Stimulated activated naive CD8-positive, alpha-beta T cell treated with anti-CD3 and anti-CD28 coated beads, Interleukin-15, Interleukin-2, amounts not matched to agents 100 U/mL and 50 U/mL, for 24 hours (primary cell): ENCODE results near the gene KCNAB3.

Source experiments
- ATAC-seq: fragments of 150-1000 bp; cut with Tn5 transposase; one replicate; pipeline ENCODE4 v1.10.0; 2021
- DNase-seq: peaks from one replicate; pipeline ENCODE4 v3.0.0; 2021

Gene KCNAB3

DNA sequence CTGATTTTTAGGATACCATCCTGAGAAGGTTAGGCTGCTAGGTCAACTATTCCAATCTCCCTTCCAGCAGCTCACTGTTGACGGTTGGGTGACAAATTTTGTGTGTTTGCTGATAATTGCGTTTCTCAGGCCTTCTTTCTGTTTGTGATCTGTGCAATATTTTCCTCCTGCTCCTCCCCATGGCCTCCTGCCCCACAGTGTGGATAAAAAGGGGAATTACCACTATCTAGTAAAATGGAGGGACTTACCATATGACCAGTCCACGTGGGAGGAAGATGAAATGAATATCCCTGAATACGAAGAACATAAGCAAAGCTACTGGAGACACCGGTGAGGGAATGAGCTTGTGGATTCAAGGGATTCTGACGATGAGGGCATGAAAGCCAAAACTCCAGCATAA, 31.9 kb downstream of the KCNAB3 start:
- DNase-seq (no peak), ATAC-seq (peak; percentile 73)

DNA sequence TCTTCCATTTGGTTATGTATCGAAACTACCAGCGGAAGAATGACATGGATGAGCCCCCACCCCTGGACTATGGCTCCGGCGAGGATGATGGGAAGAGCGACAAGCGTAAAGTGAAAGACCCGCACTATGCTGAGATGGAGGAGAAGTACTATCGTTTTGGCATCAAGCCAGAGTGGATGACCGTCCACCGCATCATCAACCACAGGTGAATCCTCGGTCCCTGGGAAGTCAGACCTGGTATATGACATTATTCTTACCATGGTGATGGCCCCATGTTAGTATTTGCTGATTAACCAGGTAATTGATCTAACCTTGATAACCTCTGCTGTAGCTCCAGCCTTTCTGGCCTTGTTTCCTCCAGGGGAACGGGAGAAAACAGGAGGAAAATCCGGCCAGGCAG, 32.6 kb downstream of the KCNAB3 start:
- DNase-seq: no peak

DNA sequence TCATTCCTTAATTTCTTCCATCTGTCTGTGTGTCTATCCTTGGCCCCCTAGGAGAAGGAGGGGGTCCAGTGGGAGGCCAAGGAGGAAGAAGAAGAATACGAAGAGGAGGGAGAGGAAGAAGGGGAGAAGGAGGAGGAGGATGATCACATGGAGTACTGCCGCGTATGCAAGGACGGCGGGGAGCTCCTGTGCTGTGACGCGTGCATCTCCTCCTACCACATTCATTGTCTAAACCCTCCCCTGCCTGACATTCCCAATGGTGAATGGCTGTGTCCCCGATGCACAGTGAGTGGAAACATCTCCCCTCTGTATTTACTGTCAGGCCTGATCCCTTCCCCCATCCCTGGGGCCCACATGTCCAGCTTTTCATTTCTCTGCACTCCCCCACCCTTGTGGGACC, 34.8 kb downstream of the KCNAB3 start:
- DNase-seq (no peak), ATAC-seq (no peak)

More for the DNA sequence above, 32.6 kb downstream of the KCNAB3 start:
- no peak for ATAC-seq

DNA sequence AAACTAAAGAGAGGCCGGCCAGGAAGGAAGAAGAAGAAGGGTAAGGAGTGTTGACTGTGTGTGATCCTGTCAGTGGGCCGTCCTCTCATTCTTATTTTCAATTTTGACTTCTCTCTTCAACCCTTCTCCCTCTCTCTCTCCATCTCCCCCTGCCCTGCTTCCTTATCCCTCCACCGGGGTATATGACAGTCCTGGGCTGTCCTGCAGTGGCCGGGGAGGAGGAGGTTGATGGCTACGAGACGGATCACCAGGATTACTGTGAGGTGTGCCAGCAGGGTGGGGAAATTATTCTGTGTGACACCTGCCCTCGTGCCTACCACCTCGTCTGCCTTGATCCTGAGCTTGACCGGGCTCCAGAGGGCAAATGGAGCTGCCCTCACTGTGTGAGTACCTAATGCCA, 35.4 kb downstream of the KCNAB3 start:
- no peak for ATAC-seq
- no peak for DNase-seq

DNA sequence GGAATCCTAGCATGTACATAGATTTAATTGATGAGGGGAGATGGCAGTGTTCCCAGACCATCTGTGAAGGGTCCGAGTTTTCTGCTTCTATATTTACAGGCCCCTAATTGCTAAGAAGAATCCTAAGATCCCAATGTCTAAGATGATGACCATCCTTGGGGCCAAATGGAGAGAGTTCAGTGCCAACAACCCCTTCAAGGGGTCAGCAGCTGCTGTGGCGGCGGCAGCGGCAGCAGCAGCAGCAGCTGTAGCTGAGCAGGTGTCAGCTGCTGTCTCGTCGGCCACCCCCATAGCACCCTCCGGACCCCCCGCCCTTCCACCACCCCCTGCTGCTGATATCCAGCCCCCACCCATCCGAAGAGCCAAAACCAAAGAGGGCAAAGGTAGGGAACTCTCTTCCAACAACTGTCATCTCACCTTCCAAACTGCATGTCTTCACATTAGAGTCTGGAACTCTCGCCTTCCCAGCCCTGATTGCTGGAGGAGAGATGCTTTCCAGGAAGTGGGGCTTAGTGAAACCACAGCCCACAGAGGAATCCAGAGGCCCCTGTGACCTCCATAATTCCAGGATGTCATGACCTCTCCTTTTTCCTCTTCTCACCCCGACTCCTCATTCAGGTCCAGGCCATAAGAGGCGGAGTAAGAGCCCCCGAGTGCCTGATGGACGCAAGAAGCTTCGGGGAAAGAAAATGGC, 36.3 kb downstream of the KCNAB3 start:
- ATAC-seq (no peak), DNase-seq (no peak)

DNA sequence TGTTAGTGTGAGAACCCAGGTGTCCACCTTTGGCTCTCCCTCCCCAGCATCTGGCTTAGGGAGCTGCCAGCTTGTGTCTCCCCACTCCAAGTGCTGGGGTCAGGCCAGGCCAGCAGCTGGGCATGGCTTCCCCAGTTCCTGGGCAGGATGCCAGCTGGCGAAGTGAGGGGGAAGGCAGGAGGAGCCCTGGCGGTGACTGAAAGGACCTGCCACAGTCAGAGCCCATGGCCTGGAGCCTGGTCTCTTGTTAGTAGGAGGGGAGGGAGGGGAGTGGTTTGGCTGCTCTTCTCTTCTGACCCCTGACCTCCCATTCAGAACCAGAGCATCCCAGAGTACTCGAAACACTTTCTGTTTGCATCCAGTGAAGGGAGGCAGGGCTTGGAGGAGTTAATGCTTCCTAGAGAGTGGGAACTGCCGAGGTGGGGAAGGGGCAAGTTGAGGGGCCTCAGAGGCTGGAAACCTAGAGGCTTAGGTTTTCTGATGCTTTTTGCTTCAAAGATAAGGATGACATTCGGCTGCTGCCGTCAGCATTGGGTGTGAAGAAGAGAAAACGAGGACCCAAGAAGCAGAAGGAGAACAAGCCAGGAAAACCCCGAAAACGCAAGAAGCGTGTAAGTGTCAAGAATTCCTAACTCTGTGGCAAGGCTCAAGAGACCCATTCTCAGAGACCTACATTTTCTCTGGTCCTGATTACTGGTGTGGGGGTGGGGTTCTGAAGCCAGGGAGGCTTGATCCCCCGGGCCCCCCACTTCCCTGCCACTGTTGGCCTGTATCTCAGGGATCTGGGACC, 40.3 kb downstream of the KCNAB3 start:
- ATAC-seq: no peak
- DNase-seq: peak; percentile 62

DNA sequence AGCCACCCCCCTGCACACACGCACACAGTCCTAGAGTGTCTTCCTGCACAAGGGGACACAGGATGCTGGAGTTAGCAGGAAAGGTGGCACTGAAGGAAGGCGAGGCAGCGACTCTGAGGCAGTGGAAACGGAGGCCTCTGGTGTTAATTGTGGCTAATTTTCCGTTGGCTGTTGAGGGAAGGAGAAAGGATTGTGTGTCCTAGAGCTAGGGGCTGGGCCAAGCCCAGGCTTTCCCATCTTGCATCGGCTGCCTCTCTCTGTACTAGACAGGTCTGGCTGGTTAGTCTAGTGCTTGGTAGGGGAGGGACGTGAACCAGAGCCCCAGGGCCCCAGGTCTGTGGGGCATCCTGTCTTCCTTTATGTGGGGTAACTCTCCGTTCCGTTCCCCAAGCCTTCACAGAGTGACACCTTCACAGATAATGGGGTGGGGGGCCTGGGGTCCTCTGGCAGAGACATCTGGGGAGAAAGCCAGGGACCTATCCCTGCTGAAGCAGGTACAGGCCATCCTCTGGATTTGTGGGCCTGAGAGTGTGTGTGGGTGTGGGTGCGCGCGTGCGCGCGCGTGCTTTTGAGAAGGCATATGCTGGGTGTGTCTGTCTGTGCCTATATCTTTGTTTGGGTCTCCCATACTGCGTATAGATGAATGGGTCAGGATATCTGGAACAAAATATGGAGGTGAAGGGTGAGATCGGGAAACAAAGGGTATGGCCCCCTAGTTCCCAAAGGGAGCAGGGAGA, 41.3 kb downstream of the KCNAB3 start, which contains the start of gene CHD3:
Gene CHD3 (plus strand): TSS at position 606 of the 737 bp plus-strand sequence. CDS start 212 bp downstream, outside the sequence.
- peak; percentile 66 for DNase-seq
- ATAC-seq: peak; percentile 20

DNA sequence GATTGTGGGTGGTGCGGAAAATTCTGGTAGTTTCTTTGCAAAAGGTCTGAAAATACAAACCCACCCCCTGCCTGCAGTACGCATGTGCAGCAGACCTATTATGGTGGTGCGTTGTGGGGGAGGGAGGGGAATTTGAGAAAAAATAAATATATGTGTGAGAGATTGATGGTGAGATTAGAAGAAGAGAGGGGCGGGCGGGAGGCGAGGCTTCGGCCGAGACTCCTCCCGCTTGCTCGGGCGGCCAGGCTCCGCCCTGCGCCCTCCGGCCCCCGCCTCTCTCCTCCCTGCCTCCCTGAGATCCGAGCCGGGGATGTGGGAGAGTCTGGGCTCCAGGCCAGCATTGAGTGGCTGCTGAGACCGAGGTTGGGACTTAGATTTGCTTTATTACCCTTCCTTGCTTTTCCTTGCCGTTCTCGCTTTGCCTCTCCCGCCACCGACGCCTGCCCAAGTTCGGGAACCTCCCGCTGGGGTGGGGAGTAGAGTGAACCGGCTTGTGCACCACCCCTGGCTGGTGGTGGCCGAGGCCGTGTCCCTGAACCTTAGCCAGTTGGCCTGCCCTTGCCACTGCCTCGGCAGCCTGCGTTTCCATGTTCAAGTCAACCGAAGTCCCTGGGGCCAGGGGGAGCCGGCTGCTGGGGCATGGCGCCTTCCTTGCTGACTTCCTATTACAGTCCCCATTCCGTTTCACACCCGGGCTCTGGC, 42.0 kb downstream of the KCNAB3 start:
- ATAC-seq (peak; percentile 74), DNase-seq (peak; percentile 85)

DNA sequence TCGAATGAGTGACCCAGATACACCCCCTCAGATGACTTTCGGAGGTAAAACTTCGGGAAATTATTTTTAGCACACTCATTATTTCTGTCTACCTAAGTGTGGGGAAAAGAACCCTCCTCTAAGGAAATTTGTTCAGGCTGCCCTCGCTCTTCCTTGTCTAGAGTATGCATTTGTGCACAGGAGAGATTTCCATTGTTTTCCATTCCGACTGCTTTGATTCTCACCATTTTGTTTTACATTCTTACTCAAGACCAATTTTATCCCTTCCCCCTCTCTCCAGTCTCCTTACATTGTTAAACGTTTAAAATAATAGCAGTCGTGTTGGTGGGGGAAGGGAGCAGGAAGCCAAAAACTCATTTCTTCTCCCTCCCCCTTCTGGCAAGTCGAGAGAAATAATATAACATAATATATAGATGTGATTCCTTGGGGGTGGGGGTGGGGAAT, 42.6 kb downstream of the KCNAB3 start:
- DNase-seq (no peak), ATAC-seq (no peak)

DNA sequence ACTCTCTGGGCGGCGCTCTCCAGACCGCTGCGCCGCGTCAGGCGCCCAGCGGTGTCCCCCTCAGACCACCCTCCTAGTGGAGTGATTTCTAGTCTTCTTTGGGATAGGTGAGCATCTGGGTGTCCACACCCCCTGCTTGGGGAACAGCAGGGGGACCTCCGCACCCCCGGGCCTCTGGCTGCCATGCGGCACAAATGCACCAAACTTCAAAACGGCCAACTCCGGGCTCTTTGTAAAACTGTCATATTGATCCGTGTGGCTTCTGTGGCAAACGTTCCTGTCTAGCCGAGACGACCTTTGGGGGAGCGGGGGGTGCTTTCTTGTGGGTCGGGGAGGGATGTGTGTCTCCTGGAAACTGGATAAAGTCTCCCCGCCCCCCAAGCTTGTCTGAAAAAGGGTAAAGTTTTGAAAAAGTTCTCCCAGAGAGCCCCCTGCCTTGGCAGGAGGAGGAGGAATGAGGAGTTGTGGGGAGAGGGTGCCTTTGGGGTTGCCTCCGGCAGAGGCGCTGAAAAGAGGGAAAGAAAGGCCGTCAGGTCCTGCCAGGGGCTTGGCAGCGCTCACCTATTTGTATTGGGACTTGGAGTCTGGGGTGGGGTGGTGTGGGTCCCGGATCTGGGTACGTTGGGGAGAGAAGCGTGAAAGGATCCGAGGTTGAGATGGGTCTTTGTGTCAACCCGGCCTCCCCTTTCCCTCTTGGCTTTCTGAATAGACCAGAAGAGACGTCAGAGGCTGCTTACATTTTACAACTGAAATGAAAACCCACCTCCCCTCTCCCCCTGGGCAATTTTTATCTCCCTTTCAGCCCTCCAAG, 43.2 kb downstream of the KCNAB3 start:
- DNase-seq (peak; percentile 73), ATAC-seq (peak; percentile 7)

DNA sequence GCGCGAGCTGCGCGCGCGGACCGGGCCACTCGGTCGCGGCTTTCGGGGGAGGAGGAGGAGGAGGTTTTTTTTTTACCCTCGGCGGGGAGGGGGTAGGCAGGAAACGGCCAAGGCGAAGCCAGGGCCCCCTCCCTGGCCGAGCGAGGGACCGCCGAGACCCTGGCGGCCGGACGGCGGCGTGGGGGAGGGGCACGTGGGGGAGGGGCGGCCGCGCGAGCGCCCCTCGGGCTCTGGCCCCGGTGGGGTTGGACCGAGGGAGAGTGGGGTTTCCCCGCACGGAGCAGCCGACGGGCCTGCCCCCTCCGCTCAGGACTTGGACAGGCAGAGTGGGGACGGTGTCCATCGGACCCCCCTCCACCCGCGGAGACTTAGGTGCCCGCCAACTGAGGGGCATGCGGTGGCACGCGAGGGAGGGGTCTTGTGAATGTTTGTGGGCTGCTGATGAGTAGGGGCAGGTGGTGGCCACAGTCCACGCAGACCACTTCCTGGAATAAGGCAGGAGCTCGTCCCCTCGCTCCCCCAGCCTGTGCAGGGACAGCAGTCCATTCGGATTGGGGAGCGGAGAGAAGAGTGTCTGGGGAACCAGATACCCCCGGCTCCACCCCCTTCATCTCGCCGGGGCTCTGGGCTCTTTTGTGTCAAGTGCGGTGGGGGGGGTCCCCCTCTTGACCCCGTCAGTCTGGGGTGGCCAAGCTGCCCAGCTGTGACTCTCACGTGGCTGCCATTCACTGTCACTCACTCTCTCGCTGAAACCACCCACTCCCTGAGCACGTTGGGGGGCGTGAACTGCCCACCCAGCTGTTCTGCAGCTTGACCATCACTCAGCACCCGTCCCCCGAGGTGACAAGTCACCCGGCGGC, 44.1 kb downstream of the KCNAB3 start:
- ATAC-seq (peak; percentile 8), DNase-seq (peak; percentile 66)

DNA sequence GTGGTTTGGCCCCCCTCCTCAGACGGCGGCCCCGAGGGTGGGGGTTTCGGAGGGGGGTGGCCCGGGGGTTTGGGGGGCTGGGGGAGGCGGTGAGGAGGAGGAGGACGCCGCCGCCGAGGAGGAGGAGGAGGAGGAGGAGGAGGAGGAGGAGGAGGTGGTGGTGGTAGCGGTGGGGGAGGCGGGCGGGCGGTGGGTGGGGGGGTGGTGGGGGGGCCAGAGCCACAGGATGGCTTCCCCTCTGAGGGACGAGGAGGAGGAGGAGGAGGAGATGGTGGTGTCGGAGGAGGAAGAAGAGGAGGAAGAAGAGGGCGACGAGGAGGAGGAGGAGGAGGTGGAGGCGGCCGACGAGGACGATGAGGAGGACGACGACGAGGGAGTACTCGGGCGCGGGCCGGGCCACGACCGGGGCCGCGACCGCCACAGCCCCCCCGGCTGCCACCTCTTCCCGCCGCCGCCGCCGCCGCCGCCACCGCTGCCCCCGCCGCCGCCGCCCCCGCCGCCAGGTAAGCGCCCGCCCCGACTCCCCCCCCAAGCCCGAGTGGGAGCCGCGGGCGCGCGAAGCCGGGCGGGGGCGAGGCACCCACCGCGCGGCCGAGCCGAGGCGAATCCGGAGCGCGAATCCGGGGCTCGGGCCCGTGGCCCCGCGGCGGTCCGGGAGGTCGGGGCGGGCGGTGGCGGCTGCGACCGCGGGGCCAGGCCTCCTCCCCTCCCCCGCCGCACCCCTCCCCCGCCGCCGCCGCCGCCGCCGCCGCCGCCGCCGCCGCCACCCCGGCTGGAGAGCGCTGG, 44.9 kb downstream of the KCNAB3 start:
- no peak for ATAC-seq
- DNase-seq: peak; percentile 44

DNA sequence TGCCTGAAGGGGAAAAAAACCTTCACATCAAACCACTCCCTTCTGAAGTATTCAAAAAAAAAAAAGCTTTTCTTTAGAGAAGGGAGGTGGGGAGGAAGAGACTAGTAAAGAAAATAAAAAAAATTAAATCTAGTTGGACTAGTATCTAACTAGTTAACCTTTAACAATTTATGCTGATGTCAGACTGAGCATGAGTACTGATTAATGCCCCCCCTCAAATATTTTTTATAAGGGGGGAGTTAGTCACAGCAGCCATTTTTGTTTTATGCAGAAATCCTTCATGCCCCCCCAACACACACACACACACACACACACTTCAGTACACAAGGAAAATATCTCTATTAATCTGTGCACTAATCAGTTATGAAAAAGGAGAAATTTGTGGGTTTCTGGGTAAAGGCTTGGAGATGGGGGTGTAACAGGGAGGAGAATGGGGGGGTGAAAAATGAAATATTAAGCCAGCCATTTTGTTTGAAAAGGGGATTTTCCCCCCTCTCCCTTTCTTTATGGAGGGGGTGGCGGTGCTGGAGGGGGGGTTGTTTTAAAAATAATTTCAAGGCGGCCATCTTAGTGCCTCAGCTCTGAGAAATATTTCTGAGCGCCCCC, 45.8 kb downstream of the KCNAB3 start:
- ATAC-seq (no peak), DNase-seq (no peak)

DNA sequence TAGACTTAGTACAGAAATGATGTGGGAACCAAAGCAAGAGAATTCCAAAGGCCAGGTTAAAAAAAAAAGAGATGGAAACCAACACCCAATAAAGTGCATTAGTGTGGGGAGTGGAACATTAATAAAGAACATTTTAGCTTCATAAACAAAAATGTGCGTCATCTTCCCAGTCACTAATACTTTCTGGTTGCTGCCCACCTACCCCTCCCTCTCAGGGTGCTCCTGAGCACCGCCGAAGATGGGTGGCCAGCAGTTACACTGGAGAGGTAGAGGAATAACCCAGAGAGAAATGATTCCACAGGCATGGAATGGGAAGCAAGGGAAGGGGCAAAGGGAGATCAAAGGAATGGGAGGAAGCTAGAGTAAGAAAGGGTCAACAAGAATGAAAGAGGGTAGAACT, 47.0 kb downstream of the KCNAB3 start:
- DNase-seq (no peak), ATAC-seq (no peak)

DNA sequence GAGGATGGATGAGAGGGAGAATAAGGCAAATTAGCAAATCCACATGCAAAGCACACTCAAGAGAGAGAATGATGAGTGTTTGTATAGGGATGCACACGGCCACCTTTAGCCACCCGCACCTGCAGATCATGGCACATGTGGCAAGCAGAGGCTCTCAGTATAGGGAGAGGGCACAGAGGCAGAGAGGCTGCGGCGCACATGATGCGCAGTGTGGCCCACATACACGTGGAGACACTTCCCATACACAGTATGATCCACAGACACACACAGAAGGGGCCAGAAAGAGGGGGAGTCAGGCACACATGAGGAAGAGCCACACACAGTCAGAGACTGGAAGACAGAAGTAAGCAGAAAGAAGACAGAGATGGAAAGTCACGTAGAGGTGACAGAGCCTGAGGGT, 47.6 kb downstream of the KCNAB3 start:
- DNase-seq: no peak
- ATAC-seq: no peak

DNA sequence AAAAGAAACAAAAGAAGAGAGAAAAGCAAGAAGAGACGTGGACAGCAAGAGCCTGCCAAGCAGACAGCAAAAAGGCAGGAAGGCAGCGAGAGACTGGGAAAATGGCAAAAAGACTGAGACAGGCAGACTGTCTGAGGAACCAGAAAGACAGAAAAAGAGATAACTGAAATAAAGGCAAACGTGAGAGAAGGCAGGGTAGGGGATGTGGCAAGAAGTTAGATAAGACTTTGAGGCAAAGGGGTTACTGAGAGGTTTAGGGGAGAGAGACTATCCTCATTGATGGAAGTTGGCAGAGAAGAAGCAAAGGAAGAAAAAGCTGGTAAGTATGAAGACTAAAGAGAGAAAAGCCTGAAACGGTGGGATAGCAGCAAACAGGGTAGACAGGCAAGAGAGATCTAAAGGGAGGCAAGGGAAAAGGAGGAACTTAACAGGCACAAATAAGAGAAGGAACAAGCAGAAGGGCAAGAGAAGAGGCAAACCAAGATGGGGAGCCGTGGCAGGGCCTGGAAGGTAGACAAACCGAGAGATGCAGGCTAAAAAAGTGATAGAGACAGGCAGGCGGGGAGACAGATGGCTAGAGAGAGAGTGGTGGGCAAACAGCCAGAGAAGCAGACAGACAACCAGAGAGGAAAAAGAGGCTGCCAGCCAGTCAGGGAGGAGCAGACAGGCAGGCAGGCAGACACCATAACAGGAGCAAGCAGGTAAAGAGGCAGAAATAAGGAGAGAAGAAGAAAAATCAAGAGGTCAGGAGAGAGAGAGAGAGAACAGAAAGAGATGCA, 48.2 kb downstream of the KCNAB3 start:
- no peak for DNase-seq
- no peak for ATAC-seq

DNA sequence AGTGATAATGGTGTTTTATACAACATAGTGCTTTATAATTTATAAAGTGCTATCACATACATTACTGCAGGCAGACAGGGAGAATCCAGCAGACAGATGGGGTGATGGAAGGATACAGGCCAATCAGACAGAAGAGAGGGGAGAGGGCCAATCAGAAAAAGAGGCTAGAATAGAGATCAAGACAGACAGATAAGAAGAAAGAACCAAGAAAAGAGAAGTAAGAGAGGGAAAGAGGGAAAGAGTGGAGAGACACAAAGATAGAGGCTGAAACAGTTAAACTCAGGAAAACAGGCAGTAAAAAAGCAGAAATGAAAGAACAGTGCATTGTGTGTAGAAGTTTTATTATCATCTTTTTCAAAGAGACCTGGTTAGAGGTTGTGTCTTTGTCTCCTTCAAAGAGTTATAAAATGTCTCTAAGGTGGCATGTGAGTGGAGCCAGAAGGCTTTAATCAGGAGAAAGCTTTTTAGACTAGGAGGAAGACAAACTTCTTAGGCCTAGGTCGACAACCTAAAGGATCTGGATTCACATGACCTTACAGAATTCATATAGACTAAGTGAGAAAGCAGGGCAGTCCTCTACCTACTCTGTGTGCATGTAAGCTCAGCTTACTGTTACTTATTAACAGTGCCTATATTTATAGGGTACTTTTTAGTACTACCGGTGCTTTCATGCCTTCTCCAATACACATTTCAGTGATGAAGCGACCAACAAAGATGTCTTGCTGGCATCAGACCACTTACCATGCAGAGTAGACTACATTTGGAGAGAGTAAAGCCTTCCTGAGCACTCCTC, 49.4 kb downstream of the KCNAB3 start:
- ATAC-seq (no peak), DNase-seq (no peak)
